Lung (tissue), 12 donors: ENCODE data around the gene FRRS1L. TPM values are rescaled to one million over a fixed set of nuclear protein-coding genes. Genes with fewer than 3 reads are reported as not detected.
A peak's percentile ranks its signal among the peaks of the same experiment; 100 is the strongest.

Source experiments
- ATAC-seq: fragments of 200-7000 bp; cut with Tn5 transposase; one replicate; pipeline ENCODE4 v1.9.1; 2020; ENCODE audit warnings: moderate number of reproducible peaks; ENCODE audit not compliant: insufficient read depth, low FRiP score
- DNase-seq, 3 donors: peaks; one replicate each; pipeline ENCODE4 v3.0.0-alpha.2; 2013 to 2017
- H3K27ac ChIP-seq, 2 donors: one replicate each; pipeline ENCODE4 v1.5.1; 2013; ENCODE audit warnings: mild to moderate bottlenecking in 2 of 2, moderate library complexity in 2 of 2, control low read depth in 1 of 2, inconsistent platforms in 1 of 2, low read depth in 1 of 2, low read length in 1 of 2
- H3K27me3 ChIP-seq, 3 donors: one replicate each; pipeline ENCODE4 v1.5.1; 2013; ENCODE audit warnings: low read length in 2 of 3; ENCODE audit not compliant: control insufficient read depth in 3 of 3, insufficient read depth in 3 of 3
- H3K36me3 ChIP-seq, 4 donors: one replicate each; pipeline ENCODE4 v1.5.1; 2013; ENCODE audit warnings: low read length in 4 of 4, mild to moderate bottlenecking in 1 of 4, moderate library complexity in 1 of 4; ENCODE audit not compliant: control insufficient read depth in 4 of 4, insufficient read depth in 4 of 4
- H3K4me1 ChIP-seq, 5 donors: one replicate each; pipeline ENCODE4 v1.5.1; 2013; ENCODE audit warnings: low read length in 5 of 5, mild to moderate bottlenecking in 2 of 5, moderate library complexity in 1 of 5; ENCODE audit not compliant: control insufficient read depth in 5 of 5, insufficient read depth in 5 of 5
- H3K4me3 ChIP-seq: one replicate; pipeline ENCODE4 v1.5.1; 2013; ENCODE audit warnings: mild to moderate bottlenecking, control low read depth, moderate library complexity
- H3K9ac ChIP-seq, 2 donors: one replicate each; pipeline ENCODE4 v1.5.1; 2013; ENCODE audit warnings: low read length in 2 of 2, control low read depth in 1 of 2; ENCODE audit not compliant: insufficient read depth in 1 of 2
- H3K9me3 ChIP-seq, 4 donors: one replicate each; pipeline ENCODE4 v1.5.1; 2013; ENCODE audit warnings: low read length in 3 of 4, mild to moderate bottlenecking in 1 of 4, moderate library complexity in 1 of 4; ENCODE audit not compliant: control insufficient read depth in 4 of 4, insufficient read depth in 3 of 4
- CTCF ChIP-seq: IDR thresholded peaks from 2 replicates; pipeline ENCODE4 v1.5.1; 2012; ENCODE audit warnings: mild to moderate bottlenecking; ENCODE audit errors: control extremely low read depth, extremely low read depth
- WGBS, 2 donors: extraction: QIAGEN DNeasy Blood & Tissue Kit; methylation state at CpG; one replicate each; pipeline ENCODE4 v1.1.7; 2013; 5-methylcytosine and 5-hydroxymethylcytosine counted together
- polyA plus RNA-seq, 2 donors: library from polyadenylated mRNA; stranded (reverse); fragments of 200-250 nt; gene quantifications; one replicate each; pipeline ENCODE4 v1.2.1, GENCODE V29; 2013
- total RNA-seq, 2 donors: library from RNA; depleted of rRNA in 1 of 2; stranded (reverse); fragments of >200 nt in 1 of 2; gene quantifications; one replicate each; pipeline ENCODE4 v1.2.1, GENCODE V29; 2014 to 2021
- donor health status: control.
- donor health status: control.
- donor health status: Bipolar disorder and iron deficiency.
- donor health status: healthy.
- donor health status: DM: yes; HTN: yes; CAD: no.

Gene FRRS1L
- total and polyA plus RNA-seq, 4 donors = under 0.01 to 1.2 (median 0.03) TPM; not detected in 1

GRCh38 chr9:109138421-109138820 is 28.6 kb downstream of the FRRS1L start:
- H3K9ac ChIP-seq = no peak overlapping the region
- 96 to 98% methylated on average over 2 of the region's 2 CpGs for WGBS, 2 donors
- no peak for TF ChIP-seq CTCF
- H3K27ac ChIP-seq = no peak overlapping the region
- no peaks in the 10 kb centered on the region for H3K36me3 ChIP-seq
- no peaks in the 10 kb centered on the region for H3K9me3 ChIP-seq
- ATAC-seq = no peak
- no peaks in the 10 kb centered on the region for H3K4me1 ChIP-seq
- H3K4me3 ChIP-seq = no peak overlapping the region
- no peak for DNase-seq
- no peaks in the 10 kb centered on the region for H3K27me3 ChIP-seq

DNA sequence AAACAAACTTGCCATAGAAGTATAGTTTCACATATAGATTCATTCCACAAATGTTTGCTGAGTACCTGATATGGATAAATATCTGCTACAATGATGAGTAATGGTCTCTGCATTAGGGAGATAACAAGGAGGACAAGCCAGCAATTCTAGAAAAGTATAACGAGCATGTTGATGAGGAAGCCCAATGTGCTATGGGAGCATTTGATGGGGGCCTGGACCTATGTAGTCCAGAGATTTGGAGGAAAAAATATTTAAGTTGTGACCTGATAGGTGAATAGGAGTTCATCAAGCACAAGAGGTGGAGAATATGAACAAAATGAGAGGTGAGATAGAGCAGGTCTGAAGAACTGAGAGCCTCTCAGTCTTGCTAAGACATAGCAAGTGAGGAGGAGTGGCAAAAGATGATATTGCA is 32.9 kb downstream of the FRRS1L start:
- H3K9ac ChIP-seq = no peak overlapping the region
- ATAC-seq (no peak), DNase-seq (no peak)
- no peaks in the 10 kb centered on the region for H3K27me3 ChIP-seq
- no peaks in the 10 kb centered on the region for H3K9me3 ChIP-seq
- H3K4me3 ChIP-seq = no peak overlapping the region
- no peak overlapping the region for H3K27ac ChIP-seq
- H3K4me1 ChIP-seq = peaks cover 0 to 10% (median 3%) of the 10 kb centered on the region in 5 donors
- H3K36me3 ChIP-seq = no peaks in the 10 kb centered on the region
- TF ChIP-seq CTCF = no peak
- WGBS, 2 donors = 74 to 89% methylated on average over 1 of the region's 1 CpG

GRCh38 chr9:109133533-109133932 is 33.5 kb downstream of the FRRS1L start:
- Histone ChIP-seq H3K9ac (no peak overlapping the region), H3K9me3 (no peaks in the 10 kb centered on the region), H3K36me3 (no peaks in the 10 kb centered on the region), H3K4me3 (no peak overlapping the region), H3K27ac (no peak overlapping the region), H3K4me1 (peaks cover 0 to 10% (median 3%) of the 10 kb centered on the region in 5 donors), H3K27me3 (no peaks in the 10 kb centered on the region)
- ATAC-seq = no peak
- 94 to 96% methylated on average over 2 of the region's 2 CpGs for WGBS, 2 donors
- no peak for DNase-seq
- no peak for TF ChIP-seq CTCF

- no peak for TF ChIP-seq CTCF
Observed at GRCh38 chr9:109132567-109133021, 34.5 kb downstream of the FRRS1L start.

More at GRCh38 chr9:109132567-109133021, 34.5 kb downstream of the FRRS1L start:
- ATAC-seq (no peak), DNase-seq (peak in 2 of 3 donors; percentile 36 to 47)
- Histone ChIP-seq H3K36me3 (no peaks in the 10 kb centered on the region), H3K9me3 (no peaks in the 10 kb centered on the region), H3K4me3 (no peak overlapping the region), H3K27ac (no peak overlapping the region), H3K9ac (peak overlapping the region in 1 of 2 donors; percentile 16), H3K27me3 (no peaks in the 10 kb centered on the region), H3K4me1 (peaks cover 0 to 10% (median 3%) of the 10 kb centered on the region in 5 donors)
- WGBS, 2 donors = 27 to 38% methylated on average over 2 of the region's 2 CpGs
